Fibroblast of mammary gland (primary cell): ENCODE measurements around the gene GFER.
"Not testable (repeated sequence)": the region's sequence is repeated elsewhere in the genome, so short reads cannot be mapped to it uniquely, and the experiment has no call there.

Experiments
- DNase-seq: peaks from one replicate; pipeline ENCODE4 v3.0.0-alpha.2; 2010; ENCODE audit warnings: low read depth
- H3K4me3 ChIP-seq: 2 replicates; pipeline ENCODE4 v1.5.1; 2011; ENCODE audit warnings: low read depth, mild to moderate bottlenecking, low read length, moderate library complexity; ENCODE audit not compliant: control insufficient read depth
- TF ChIP-seq, protein P1 (sequence below): conservative IDR thresholded peaks from 2 replicates; pipeline ENCODE4 v1.5.1; 2011; ENCODE audit warnings: low read depth, low read length, inconsistent platforms; ENCODE audit not compliant: control insufficient read depth, insufficient read depth

GFER gene

DNA sequence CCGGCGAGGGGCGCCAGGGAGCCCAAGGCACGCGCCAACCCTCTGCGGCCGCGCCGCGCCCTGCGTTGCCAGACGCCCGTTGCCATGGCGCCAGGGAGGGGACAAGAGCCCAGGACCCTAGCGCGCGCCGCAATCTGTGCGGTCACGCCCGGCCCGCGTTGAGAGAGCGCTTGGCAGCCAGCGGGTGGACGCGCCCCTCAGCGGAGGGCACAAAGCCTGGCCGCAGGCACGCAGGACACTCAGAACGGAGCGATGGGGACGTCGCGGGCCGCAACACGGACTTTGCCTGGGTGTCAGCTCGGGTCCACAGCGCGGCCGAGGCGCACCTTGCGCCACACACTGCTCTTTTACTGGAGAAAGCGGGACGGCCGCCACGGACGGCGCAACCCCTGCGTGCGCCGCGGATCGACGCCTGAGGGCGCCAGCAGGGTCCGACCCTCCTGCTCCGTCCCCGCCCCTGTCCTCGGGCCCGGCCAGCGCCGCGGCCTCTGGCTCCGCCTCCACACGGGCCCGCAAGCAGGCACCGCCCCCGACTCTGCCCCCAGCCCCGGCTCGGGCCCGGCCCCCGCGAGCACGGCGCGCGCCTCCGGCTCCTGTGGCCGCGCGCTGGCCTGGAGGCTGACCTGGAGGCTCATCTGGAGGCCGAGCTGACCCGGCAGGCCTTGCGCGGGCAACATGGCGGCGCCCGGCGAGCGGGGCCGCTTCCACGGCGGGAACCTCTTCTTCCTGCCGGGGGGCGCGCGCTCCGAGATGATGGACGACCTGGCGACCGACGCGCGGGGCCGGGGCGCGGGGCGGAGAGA is at the start of gene GFER:
GFER (plus strand) TSS at position 650 of the 803 bp plus-strand sequence; CDS start at position 676, 26 bp downstream.
- peak within 1 kb of the TSS; percentile 70 for H3K4me3 ChIP-seq
- DNase-seq: peak; percentile 89
- TF ChIP-seq, protein P1, sequence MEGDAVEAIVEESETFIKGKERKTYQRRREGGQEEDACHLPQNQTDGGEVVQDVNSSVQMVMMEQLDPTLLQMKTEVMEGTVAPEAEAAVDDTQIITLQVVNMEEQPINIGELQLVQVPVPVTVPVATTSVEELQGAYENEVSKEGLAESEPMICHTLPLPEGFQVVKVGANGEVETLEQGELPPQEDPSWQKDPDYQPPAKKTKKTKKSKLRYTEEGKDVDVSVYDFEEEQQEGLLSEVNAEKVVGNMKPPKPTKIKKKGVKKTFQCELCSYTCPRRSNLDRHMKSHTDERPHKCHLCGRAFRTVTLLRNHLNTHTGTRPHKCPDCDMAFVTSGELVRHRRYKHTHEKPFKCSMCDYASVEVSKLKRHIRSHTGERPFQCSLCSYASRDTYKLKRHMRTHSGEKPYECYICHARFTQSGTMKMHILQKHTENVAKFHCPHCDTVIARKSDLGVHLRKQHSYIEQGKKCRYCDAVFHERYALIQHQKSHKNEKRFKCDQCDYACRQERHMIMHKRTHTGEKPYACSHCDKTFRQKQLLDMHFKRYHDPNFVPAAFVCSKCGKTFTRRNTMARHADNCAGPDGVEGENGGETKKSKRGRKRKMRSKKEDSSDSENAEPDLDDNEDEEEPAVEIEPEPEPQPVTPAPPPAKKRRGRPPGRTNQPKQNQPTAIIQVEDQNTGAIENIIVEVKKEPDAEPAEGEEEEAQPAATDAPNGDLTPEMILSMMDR: peak; percentile 22

DNA sequence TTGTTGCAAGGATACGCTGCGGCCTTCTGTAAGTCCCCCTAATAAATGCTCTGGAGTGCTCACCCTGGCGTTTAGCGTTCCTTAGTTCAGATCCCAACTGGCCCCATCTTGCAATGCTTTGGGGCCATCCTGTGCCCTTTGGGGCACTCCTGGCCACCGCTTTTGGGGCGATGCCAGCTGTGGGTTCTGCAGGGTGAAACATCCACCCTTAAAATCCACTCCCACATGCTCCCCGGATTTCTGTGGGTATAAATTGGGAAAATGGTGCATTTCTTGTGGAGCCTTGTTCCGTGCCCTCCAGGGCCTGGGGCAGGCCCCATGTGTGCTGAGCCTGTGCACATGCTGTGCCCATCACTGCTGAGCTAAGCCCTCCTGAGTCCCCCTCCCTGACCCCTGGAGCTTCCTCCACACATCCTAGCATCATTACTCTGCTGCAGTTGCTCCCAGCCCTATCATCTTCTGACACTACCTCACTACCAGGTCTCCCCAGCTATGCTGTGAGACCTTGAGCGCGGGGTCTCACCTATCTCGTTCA is 47.0 kb upstream of the GFER start:
- DNase-seq: no peak
- TF ChIP-seq, protein P1: no peak
- H3K4me3 ChIP-seq: no peak overlapping the region

DNA sequence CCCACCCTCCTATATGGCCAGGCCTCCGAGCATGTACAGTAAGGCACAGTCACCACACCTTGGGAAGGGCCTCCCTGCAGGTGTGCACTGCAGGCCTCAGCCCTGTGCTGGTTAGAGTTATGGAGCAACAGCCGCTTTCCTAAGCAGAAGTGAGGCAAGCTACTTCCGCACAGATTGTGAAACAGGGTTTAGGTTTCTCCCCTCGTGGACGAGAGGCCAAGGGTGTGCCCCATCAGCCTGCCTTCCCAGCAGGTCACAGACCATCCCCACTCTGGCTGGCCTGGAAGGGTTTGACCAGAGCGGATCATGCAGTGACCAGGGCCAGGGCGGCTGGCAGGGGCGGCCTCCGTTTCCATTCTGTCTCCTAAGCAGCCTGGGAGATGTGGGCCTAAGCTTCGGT is 45.7 kb upstream of the GFER start:
- no peak for DNase-seq
- H3K4me3 ChIP-seq: no peak overlapping the region
- TF ChIP-seq, protein P1: no peak

DNA sequence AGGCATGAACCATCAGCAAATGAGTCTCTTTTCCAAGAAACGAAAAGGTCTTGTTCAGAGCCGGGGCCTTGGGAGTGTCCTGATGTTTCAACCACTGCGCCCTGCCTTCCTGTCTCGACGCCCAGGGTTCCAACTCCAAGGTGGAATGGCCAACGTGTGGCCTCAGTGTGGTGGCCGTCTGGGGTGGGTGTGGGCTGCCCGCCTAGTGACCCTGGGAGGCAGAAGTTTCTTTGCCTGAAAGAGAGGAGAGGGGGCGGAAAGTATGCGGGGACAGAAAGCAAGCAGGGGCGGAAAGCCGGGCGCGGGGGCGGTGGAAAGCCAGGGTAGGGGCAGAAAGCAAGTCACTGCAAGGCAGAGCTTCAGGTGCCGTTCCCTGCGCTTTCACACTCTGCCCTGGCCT is 45.1 kb upstream of the GFER start:
- TF ChIP-seq, protein P1: no peak
- no peak for DNase-seq
- H3K4me3 ChIP-seq: no peak overlapping the region

DNA sequence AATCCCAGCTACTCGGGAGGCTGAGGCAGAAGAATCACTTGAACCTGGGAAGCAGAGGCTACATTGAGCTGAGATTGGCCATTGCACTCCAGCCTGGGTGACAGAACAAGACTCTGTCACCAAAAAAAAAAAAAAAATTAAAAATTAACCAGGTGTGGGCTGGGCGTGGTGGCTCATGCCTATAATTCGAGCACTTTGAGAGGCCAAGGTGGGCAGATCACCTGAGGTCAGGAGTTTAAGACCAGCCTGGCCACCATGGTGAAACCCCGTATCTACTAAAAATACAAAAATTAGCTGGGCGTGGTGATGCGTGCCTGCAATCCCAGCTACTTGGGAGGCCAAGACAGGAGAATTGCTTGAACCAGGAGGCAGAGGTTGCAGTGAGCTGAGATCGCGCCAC is 44.2 kb upstream of the GFER start:
- not testable (repeated sequence) for DNase-seq, H3K4me3 ChIP-seq

DNA sequence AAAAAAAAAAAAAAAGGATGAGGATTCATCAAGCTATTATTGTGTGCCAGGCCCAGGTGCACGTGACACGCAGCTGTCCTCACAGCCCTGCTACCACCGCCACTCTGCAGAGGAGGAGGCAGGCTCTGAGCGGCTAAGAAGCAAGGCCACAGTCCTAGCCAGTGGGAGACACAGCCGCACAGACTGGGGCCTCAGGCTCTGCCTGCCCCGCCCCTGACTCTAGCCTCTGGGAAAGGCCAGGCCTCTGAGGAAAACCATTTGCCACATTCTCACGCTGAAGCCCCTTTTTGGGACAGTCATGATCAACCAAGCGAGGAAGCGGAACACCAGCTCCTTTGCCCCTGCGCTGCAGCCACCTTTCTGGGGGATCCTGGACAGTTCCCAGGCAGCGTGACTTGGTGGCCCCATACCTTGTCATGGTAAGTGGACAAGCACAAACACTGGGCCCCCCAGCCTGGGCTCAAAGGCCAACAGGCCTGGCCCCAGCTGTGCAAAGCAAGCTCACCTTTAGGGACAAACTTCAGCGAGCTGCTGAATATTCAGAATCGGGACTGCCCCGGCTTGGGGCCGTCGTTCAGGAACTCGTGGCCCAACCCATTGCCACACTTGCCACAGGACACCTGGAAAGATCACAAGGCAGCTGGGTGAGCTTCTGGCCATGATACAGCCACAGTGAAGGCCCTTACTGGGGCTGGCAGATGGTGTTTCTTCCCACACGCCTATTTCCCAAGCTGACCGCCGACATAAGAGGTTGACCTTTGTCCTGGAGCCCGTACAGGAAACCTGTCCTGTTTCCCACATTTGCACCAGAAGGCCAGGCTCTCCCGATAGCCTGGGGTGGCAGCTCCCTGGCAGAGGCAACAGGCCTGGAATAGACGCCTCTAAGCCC is 43.5 kb upstream of the GFER start:
- DNase-seq: no peak
- H3K4me3 ChIP-seq: no peak overlapping the region
- TF ChIP-seq, protein P1: no peak
